ENCODE data around the gene ACSF2. TPM values are rescaled to one million over a fixed set of nuclear protein-coding genes. Genes with fewer than 3 reads are reported as not detected.

ACSF2 gene
- total RNA-seq, 1 experiment from 2014 or later, result 12.2 TPM

DNA sequence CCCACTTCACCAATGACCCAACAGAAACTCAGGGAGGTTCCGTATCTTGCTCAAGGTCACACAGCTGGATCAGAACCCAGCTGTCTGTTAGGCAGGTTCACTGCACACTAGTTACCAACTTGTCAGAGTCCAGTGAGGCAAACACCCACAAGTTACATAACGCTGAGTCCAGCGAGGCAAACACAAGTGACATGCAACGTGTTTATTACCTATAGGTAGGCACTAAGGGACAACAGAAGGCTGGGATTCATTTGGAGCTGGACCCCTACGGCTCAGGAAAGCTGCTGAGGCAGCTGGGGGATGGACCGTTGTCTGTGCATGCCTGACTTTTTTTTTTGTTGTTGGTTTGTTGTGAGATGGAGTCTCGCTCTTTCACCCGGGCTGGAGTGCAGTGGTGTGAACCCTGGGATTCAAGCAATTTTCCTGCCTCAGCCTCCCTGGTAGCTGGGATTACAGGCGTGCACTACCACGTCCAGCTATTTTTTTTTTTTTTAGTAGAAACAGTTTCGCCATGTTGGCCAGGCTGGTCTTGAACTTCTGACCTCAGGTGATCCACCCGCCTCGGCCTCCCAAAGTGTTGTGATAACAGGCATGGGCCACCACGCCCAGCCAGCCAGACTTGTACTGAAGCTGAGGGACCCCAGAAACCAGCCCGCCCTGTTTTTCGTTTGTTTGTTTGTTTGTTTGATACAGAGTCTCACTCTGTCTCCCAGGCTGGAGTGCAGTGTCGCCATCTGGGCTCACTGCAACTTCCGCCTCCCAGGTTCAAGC, 50.7 kb downstream of the ACSF2 start:
- Histone ChIP-seq H3K14ac (ENCODE audit: insufficient read depth, low read length) (no peak overlapping the region), H4K8ac (replicated peaks; ENCODE audit: insufficient read length, low read depth, low read length) (no peak overlapping the region), H3T11ph (ENCODE audit: low read length) (no peak overlapping the region), H3K23me2 (ENCODE audit: insufficient read length, low read depth, low read length, poor library complexity, severe bottlenecking) (no peaks in the 10 kb centered on the region), H3K18ac (ENCODE audit: insufficient read length, low read depth, low read length) (no peak overlapping the region), H4K20me1 (ENCODE audit: control insufficient read depth, insufficient read depth, insufficient read length) (no peaks in the 10 kb centered on the region), H3K4ac (ENCODE audit: low read depth, low read length) (no peak overlapping the region), H4K91ac (ENCODE audit: insufficient read length, low read depth, low read length) (no peak overlapping the region), H3K4me2 (ENCODE audit: insufficient read depth, insufficient read length, low read length) (peak overlapping the region; percentile 33), H3K27ac (ENCODE audit: insufficient read length, low read depth, low read length) (no peak overlapping the region), H3K9me3 (ENCODE audit: control insufficient read depth, low read depth, low read length) (no peaks in the 10 kb centered on the region), H3K9ac (ENCODE audit: extremely low read depth, insufficient read length, low read length) (no peak overlapping the region), H4K5ac (ENCODE audit: insufficient read length, low read depth, low read length) (no peak overlapping the region), H3K23ac (ENCODE audit: insufficient read length, low read depth, low read length) (no peak overlapping the region), H2BK20ac (ENCODE audit: low read depth, low read length, poor library complexity, severe bottlenecking) (no peak overlapping the region), H2BK5ac (ENCODE audit: insufficient read length, low read length) (no peak overlapping the region), H3K27me3 (ENCODE audit: insufficient read depth, low read length) (no peaks in the 10 kb centered on the region; the same call in 1 of the 2 replicates), H2BK12ac (ENCODE audit: insufficient read length, low read depth, low read length) (no peak overlapping the region), H2BK120ac (ENCODE audit: low read depth, low read length, poor library complexity, severe bottlenecking) (no peak overlapping the region), H2BK15ac (ENCODE audit: low read depth, low read length) (no peak overlapping the region), H3K4me1 (ENCODE audit: insufficient read depth, low read length) (no peaks in the 10 kb centered on the region), H3K79me2 (ENCODE audit: insufficient read depth, low read length) (no peaks in the 10 kb centered on the region), H3K56ac (ENCODE audit: insufficient read length, low read depth, low read length) (no peak overlapping the region), H2AK5ac (ENCODE audit: insufficient read length, low read length) (no peak overlapping the region), H2AFZ (ENCODE audit: low read length) (no peak overlapping the region), H3K79me1 (ENCODE audit: insufficient read depth, low read depth, low read length, poor library complexity, severe bottlenecking) (no peaks in the 10 kb centered on the region)
- WGBS (ENCODE audit: extremely low coverage, insufficient read length, low lambda C conversion rate), result no CpG with 5 or more reads among the region's 18 CpGs
- H3K36me3 Mint-ChIP-seq (ENCODE audit: insufficient read depth in 1 of 3, low read depth in 3 of 3), result peaks cover 0 to 5% (median 4%) of the 10 kb centered on the region in 3 experiments; a peak in 5 of 7 replicates
- H3K27me3 Mint-ChIP-seq (ENCODE audit: low read depth), result peaks cover 14% of the 10 kb centered on the region
- H3K4me1 Mint-ChIP-seq, result peaks cover 10 to 16% of the 10 kb centered on the region in 2 experiments
- DNase-seq, result no peak
- no peak overlapping the region for H3K27ac Mint-ChIP-seq
- TF ChIP-seq, protein P1, sequence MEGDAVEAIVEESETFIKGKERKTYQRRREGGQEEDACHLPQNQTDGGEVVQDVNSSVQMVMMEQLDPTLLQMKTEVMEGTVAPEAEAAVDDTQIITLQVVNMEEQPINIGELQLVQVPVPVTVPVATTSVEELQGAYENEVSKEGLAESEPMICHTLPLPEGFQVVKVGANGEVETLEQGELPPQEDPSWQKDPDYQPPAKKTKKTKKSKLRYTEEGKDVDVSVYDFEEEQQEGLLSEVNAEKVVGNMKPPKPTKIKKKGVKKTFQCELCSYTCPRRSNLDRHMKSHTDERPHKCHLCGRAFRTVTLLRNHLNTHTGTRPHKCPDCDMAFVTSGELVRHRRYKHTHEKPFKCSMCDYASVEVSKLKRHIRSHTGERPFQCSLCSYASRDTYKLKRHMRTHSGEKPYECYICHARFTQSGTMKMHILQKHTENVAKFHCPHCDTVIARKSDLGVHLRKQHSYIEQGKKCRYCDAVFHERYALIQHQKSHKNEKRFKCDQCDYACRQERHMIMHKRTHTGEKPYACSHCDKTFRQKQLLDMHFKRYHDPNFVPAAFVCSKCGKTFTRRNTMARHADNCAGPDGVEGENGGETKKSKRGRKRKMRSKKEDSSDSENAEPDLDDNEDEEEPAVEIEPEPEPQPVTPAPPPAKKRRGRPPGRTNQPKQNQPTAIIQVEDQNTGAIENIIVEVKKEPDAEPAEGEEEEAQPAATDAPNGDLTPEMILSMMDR (conservative IDR thresholded peaks at IDR 0.05), result no peak
- H3K4me3 Mint-ChIP-seq, result no peak overlapping the region; a peak in 1 of 5 replicates
- no peaks in the 10 kb centered on the region for H3K9me3 Mint-ChIP-seq
